GM18505 (cell line): ENCODE measurements around the gene HEPHL1.

Source experiments
- ATAC-seq: cut with Tn5 transposase; IDR thresholded peaks from one replicate; pipeline ENCODE4 v1.9.1; 2021; ENCODE audit not compliant: unreplicated experiment
- POLR2A ChIP-seq: IDR thresholded peaks from 4 replicates; pipeline ENCODE4 v1.6.1; 2011; ENCODE audit warnings: borderline replicate concordance; ENCODE audit not compliant: insufficient read depth, insufficient read length; ENCODE audit errors: extremely low read depth

Gene HEPHL1

GRCh38 chr11:94034207-94034606, 13.1 kb downstream of the HEPHL1 start:
- TF ChIP-seq POLR2A: no peak
- no peak for ATAC-seq

- ATAC-seq: no peak
- TF ChIP-seq POLR2A: no peak
Observed at GRCh38 chr11:94036096-94036495, 14.9 kb downstream of the HEPHL1 start.

- no peak for ATAC-seq
- no peak for TF ChIP-seq POLR2A
Observed at GRCh38 chr11:94043241-94043640, 22.1 kb downstream of the HEPHL1 start.

GRCh38 chr11:94046796-94047195, 25.6 kb downstream of the HEPHL1 start:
- no peak for ATAC-seq
- TF ChIP-seq POLR2A: no peak

- ATAC-seq: no peak
- TF ChIP-seq POLR2A: no peak
Observed at GRCh38 chr11:94048032-94048709, 27.0 kb downstream of the HEPHL1 start.

GRCh38 chr11:94049351-94049750, 28.2 kb downstream of the HEPHL1 start:
- ATAC-seq: no peak
- TF ChIP-seq POLR2A: no peak

- no peak for ATAC-seq
- no peak for TF ChIP-seq POLR2A
Observed at GRCh38 chr11:94058630-94059029, 37.5 kb downstream of the HEPHL1 start.

GRCh38 chr11:94059065-94059464, 37.9 kb downstream of the HEPHL1 start:
- TF ChIP-seq POLR2A: no peak
- ATAC-seq: no peak

- no peak for ATAC-seq
- TF ChIP-seq POLR2A: no peak
Observed at GRCh38 chr11:94060401-94060800, 39.2 kb downstream of the HEPHL1 start.

GRCh38 chr11:94062360-94062759, 41.2 kb downstream of the HEPHL1 start:
- no peak for TF ChIP-seq POLR2A
- ATAC-seq: no peak

GRCh38 chr11:94066901-94067429, 45.8 kb downstream of the HEPHL1 start:
- no peak for TF ChIP-seq POLR2A
- ATAC-seq: no peak

GRCh38 chr11:94068764-94069163, 47.6 kb downstream of the HEPHL1 start:
- TF ChIP-seq POLR2A: no peak

GRCh38 chr11:94077552-94078293, 56.6 kb downstream of the HEPHL1 start:
- no peak for ATAC-seq
- TF ChIP-seq POLR2A: no peak

More at GRCh38 chr11:94068764-94069163, 47.6 kb downstream of the HEPHL1 start:
- ATAC-seq: no peak

GRCh38 chr11:94084164-94084563, 63.0 kb downstream of the HEPHL1 start:
- no peak for ATAC-seq
- no peak for TF ChIP-seq POLR2A
